ENCODE results near the gene ELP5.

Gene ELP5, protein sequence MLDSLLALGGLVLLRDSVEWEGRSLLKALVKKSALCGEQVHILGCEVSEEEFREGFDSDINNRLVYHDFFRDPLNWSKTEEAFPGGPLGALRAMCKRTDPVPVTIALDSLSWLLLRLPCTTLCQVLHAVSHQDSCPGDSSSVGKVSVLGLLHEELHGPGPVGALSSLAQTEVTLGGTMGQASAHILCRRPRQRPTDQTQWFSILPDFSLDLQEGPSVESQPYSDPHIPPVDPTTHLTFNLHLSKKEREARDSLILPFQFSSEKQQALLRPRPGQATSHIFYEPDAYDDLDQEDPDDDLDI

DNA sequence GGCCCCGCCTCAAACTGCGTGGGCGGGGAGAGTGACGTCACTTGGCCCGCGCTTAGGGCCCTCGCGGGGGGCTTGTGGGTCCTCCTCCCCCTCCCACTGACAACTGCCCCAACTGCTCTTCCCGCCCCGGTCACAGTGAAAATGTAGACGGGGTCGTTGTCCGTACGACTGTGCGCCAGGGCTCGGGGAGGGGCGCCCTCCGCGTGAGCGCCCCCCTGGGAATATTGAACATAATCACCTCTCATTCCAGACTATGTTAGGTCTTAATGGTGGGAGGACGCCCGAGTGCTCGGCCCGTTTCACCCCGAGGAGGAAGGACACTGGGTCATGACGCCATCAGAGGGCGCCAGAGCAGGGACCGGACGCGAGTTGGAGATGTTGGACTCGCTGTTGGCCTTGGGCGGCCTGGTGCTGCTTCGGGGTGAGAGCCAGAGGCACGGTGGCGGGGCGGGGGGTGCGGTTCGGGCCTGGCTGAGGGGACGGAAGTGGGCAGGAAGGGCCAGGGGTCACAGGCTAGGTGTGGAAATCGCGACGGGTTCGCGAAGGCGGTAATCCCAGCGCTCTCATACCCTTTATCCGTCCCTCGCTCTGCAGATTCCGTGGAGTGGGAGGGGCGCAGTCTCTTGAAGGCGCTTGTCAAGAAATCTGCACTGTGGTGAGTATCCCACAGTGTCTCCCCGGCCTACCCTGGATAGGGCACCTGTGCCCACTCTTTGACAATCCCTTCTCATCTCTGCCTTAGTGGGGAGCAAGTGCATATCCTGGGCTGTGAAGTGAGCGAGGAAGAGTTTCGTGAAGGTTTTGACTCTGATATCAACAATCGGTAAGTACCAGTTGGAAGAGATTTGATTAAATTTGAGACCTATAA, at the start of gene ELP5:
TSS of gene ELP5 (plus strand) at position 40 of the 868 bp plus-strand sequence. CDS start at position 376, 336 bp downstream.
- DNase-seq: peak; percentile 87

DNA sequence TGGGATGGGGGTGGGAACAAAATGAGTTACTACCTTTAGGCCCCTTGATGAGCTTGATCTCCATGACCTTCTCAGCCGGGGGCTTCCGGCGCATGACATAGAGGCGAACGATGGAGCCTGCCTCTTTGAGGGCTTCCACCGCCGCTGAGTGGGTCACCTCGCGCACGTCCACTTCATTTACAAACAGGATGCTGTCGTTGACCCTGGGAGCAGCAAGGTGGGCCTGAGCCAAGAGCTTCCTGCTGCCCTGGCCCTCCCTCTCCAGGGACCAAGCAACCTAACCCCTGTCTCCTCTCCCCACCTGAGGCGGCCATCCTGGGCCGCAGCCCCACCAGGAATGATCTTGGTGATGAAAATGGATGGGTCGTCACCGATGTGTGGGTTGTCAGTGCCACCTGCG, 48.6 kb upstream of the ELP5 start:
- DNase-seq: no peak

DNA sequence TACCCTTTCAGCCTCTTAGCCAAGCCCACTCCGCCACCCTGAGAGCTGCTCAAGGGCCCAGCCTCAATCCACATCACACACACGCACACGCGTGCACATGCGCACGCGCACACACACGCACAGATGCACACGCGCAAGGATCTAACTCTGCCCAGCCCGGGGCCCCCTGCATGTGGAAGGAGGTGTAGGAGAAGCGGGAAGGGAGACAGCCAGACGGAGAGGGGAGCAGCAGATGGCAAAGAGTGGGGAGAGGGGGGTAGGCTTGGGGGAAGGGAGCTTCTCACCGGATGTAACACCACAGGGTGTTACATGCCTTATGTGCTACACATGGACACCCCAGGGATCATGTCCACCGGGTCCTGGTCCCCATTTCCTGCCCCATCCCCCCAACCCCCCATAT, 47.7 kb upstream of the ELP5 start:
- no peak for DNase-seq

DNA sequence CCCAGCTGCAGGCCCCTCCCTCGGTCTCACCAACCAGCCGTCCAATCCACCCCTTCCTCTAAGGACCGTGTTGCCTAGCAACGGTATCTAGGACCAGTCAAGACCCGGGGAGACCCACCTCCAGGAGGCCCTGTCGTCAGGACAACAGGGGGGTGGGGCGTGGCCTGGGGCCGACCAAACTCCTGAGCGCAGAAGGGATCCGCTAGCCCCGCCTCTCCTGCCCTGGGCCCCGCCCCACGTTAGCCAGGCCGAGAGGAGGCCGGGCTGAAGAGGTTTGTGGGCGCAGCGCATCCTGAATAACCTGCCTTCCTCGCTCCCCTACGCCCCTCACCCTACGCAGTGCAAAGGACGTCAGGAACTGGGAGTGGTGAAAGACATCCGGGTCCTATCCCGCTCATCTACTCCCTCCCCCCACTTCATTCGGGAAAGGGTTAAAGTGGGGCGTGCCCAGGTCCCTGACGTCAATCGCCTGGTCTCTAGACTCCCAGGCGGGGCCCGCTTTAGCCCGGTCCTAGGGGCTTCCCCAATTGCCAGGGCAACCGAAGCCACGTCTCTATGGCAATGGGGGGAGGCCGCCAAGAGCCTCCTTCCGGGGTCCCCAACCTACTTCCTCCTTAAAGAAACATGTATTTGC, 47.1 kb upstream of the ELP5 start:
- DNase-seq: peak; percentile 87

DNA sequence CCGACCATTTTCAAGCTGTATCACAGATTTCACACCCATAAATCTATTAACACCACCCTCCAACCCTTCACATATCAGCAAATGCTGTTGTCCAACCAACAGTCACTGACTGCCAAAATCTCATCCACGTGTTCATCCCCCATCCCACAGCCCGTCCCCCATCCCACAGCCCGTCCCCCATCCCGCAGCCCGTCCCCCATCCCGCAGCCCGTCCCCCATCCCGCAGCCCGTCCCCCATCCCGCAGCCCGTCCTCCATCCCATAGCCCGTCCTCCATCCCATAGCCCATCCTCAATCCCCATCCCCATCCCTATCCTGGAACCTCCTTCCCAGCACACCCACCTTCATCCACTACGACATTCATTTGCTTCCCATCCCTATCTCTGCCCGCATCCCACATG, 46.5 kb upstream of the ELP5 start:
- DNase-seq: no peak

DNA sequence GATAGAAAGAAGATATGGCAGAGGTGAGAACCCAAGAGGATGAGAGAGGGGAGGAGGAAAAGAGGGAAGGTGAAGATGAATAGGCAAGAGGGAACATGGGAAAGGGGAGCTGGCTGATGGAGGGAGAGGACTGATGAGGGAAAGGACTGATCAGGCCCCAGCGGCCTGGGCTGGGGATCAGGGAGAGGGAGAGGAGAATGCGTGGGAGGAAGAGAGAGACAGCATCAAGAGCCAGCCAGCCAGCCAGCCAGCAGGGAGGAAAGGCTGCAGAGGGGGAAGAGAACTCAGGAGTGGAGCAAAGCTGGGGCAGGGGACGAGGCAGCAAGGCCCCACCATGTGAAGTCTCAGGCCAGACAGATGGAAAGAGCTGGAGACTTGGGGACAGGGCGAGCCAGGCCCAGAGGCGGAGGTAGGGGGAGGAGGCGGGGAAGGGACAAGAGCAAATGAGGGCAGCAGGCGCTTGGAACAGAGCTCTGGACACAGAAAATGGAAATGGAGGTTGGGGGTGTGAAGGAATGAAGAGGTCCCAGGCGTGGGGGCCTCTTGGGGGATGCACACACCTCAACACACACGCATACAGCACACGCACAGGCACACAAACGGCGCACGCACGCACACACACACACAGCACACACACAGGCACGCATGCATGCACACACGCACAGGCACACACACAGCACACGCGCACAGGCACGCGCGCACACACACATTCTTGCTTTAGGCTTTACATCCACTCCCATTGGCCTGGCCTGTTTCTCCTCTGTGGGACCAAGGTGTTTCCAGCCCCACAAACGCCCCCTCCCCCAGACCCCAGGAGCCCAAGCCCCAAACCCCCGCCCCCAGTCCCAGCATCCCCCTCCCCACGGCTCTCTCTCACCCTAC, 44.7 kb upstream of the ELP5 start:
- no peak for DNase-seq

DNA sequence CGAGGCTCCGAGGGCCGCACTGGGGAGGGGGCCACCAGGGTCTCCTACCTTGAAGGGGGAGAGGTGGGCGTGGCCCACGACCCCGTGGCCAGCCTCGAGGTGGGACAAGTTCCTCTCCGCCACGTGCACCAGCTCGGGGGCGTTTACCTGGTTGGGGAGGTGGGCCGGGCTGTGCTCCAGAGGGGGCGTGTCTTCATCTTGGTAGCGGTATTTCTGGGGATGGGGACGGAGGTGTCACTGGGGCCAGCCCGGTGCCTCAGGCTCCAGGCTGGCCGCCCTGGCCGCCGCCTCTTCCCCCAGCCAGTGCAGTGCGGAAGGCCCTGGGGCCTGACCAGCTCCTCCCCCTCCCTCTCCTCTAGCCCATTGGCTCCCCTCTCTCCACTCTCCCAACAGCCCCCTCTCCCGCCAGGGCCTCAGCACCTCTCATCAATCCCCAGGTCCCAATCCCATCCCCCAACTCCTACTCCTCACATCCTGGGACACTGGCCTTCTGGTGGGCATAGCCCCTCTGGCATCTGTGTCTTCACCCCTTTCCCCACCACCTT, 43.9 kb upstream of the ELP5 start:
- DNase-seq: no peak

DNA sequence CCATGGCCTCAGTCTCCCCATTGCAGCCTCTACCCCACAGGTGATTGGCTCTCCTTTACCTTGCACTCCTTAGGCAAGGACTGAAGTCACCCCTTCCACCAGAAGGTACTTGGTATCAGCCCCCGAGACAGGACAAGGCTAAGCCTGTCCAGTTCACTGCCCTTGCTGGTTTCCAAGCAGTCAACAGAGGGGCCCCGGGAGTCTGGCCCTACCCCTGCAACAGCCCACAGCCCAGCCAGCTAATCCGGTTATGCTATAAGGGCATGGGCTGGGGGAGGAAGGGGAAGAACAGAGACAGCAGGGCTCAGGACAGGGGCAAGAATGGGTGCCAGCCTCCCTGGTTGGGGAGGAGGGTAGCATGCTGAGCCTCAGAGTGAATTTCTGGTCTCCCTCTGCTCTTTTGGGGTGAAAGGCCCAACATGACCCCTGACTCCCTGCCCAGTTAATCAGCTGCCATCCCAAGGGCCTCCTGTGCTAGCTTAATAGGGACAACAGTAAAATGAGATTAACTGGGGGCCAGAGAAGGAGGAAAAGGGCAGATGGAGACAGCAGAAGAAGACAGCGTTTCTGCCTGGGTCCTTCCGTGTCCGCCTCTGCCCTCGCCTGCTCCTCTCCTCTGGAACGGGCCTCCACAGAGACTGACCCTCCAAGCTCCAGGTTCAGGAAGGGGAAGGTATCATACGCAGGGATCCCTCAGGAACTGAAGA, 43.1 kb upstream of the ELP5 start:
- DNase-seq: no peak

DNA sequence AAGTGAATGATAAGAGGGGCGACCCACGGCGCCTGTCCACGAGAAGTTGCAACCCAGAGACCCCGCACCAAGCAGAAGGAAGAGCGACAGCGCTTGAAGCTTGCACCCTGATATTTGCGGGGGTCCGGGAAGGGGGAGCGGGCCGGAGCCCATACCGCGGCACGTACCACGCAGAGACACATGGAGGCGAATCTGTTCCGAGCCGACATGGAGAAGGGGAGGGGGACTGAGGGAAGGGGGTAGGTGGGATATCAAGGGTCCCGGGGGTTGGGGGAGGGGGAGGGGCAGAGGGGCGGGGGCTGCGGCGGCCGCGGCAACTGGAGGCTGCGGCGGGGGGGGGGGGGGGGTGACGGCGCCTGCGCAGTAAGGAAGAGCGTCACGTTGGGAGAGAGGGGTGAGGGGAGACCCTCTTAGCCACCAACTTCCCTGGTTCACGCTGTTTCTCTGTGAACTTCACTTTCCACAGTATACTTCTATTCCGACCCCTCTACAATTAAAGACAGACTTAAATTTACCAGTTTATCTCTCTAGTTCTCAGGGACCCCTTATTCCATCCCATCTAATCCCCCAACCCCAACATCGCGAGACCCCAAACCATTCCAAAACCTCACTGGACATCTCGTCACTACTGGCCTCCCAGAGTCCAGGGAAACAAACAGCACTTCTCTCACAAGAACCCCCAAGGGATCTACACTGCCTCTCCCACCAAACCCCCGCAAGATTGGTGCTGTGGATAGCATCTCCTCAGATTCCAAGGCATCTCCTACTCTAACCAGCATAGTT, 40.3 kb upstream of the ELP5 start:
- no peak for DNase-seq

DNA sequence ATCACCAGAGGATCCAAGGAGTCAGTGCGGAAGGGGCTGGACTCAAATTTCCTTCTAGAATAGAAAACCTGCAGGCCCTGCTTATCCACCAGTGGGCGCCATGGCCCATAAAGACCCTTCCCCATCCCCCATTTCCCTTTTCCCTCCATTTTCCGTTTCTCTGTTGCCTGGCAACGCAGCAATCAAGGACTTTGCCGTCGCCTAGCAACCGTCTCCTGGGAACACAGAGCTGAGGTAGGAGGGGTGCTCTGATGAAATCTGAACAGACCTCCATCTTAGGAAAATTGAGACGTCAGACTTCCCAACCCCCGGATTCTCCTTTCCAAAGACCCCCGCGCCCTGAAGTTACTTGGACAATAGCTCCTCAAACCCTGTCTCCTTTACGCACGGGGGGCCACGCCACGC, 38.1 kb upstream of the ELP5 start:
- DNase-seq: no peak

DNA sequence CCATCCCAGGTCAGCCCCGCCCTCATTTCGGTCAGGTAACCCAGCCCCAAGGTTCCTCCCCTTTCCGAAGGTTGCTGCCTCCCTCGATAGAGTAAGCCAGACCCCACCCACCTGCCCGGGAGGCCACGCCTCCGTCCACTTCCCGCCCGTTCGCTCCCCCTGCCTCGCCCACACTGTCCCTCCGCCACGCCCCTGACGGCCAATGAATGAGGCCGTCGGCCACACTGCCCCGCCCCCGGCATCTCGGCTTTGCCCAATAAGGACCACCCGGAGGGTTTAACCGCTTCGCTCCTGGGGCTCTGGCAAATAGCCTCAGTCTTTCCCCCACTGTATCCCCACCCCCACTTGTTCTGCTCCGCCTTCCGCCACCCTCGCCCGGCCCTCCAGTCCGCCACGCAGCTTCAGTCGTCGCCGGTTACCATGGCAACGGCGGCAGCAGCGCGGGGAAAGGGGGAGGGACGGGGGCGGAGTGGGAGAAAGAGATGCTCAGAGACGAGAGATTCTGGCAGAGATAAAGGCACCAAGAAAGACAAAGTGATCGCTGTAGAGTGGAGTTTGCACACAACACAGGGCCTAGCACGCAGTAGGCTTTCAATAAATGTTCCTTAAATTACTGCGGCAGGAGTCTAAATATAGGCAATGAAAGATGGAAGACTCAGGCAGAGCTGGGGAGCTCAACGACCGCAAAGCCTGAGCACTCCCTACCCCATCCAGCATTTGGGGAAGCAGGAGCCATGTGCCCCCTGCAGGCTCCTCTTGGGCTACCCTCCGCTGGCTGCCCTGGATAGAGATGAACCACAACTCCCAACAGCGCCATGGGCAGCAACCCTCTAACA, 37.5 kb upstream of the ELP5 start:
- DNase-seq: peak; percentile 98

DNA sequence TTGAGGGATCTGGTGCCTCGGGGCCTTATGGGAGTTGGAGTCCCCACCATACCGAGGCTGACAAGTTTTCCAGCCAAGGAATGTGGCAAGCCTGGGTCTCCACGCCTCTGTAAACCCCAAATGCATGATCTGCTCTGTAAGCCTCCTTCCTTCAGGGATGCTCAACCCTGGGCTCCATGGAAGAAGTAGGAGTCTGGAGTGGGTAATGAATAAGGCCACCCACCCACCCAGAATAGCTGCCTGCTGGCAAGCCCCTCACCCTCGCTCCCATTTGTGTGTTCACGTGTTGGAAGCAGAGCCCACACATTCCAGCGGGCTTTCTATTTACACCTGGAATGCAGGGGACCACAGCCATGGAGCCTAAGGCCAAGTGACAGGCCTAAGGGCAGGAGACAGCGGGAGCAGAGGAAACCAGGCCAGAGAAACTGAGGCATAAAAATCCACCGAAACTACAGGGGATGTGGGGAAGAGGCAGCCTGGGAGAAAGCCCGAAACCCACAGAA, 36.8 kb upstream of the ELP5 start:
- no peak for DNase-seq

DNA sequence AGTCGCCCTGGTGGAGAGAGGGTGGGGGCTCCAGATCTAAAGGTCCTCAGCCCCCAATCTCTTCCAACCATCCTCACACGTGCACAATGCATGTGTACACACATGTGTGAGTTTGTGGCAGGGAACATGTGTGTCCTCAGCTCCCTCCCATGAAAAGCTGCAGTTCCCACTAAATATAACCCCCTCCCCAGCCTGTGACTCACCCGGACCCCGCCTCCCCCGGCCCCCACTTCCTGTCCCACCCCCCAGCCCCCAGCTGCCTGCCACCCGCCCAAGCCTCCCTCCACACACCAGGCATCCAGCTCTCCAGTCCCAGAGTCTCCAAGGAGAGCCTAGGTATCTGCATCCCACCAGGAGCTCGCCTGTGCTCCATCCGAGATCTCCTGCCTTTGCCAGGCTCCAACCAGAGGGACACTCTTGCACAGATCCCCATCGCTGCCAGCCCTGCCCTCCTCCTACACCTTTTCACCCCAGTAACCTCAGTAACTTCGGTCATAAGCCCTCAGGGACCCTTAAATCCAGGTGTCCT, 36.3 kb upstream of the ELP5 start:
- DNase-seq: no peak

DNA sequence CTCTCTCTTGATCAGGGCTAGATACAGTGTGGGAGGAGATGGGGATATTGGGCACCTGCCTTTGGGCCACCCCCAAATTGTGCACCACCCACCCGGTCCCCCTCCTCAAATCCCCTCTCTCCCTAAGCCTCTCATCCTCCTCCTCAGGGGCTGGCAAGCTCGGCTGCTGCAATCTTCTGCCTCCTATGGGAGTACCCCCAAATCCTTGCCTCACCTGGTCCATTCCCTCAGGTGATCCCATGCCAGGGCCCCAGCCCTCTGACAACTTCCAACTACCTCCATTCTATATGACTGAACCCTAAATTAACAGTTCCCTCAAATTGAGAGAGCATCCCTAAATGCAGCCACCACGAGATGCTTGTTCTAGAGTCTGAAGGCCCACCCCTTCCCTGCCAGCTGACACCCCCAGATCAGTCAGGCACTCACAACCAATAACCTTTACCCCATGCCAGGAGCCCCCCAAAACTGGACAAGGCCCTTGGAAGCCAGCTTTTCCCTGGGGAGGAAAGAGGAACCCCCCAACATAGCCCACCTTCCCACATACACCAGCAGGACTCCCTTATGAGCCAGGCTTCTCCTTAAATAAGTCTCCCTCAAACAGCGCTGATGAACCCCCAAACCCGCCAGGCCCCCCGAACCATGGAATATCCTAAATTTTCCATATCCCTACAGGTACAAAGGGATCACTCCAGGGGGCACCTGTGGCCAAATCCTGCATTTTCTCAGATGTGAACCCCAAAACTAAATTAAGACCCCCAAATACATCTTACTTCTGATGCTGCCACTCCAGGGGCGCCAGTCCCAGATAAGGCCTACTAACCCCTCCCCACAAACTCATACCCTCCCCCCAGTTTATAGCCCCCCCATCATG, 35.5 kb upstream of the ELP5 start:
- DNase-seq: no peak

DNA sequence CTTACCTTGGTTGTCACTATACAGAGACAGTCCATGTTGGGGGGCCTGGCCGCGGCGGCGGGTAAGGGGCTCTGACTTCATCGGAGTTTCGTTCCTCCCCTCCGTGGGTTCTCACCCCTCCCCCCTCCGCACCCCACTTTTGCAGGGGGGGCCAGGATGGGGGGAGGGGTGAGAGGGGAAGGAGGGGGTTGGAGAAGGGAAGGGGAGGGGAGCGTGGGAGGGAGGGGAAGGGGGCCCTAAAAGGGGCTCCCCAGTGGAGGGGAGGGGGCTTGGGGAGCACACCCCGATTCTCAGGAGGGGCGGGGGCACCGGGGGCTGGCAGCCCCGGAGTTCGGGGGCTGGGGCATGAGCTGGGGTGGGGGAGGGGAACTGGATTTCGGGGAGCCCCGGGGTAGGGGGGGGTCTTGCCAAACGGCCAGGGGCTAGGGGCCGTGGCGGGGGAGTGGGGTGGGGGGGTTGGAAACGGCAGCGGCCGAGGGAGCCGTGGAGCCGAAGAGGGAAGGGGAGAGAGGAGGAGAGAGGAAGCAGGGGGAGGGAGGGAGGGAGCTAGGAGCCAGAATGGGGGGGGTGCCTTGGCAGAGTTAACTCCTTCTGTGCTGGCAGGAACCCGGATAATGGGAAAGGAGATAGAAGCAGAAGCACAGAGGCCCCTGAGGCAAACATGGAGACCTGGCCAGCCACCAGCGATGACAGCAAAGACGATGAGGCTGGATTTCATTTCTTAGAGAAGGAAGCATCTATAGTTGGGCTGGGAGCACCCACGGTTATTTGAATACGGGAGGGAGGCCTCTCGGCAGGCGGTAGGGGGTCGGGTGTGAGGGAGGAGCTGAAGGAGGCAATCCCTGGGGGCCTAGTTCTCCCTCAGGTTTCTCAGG, 34.7 kb upstream of the ELP5 start:
- DNase-seq: no peak

DNA sequence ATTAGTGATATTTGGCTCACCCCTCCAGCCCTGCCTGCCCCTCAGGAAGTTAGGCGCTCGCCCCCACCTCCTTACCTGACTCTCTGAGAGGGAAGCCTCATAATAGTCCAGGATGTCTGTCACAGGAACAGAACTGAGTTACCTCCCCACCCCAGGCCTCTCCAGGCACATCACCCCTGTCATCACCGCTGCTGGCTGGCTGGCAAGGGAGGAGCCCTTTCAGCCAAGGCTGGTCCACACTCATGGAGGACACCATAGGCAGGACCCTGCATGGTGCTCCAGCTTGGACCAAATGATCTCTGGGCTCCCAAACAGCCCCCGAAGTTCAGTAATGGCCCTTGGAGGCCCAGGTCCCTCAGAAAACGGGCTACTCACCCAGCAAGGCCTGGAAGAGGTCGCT, 33.8 kb upstream of the ELP5 start:
- no peak for DNase-seq

DNA sequence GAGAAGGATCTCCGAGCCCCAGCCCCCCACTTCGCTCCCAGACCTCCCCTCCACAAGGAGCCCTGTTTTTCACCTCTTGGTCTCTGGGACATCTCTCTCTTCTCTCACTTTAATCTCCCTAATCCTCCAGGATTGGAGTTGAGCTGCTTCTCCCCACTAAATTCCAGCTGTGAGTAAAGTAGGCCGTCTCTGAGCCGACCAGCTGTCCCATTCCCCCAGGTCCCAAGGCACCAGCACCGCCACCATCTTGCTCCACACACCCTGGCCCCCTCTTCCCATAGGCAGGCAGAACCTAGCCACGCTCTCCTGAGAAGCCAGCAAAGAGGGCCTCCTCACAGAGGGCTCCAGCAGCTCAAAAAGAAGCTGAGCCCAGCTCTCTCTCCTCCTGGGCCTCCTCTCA, 33.3 kb upstream of the ELP5 start:
- no peak for DNase-seq

All from activated CD4-positive, CD25-positive, alpha-beta regulatory T cell treated with anti-CD3 and anti-CD28 coated beads, Interleukin-2, amount 50 U/mL, for 72 hours (primary cell).